Stimulated activated CD4-positive, alpha-beta T cell treated with anti-CD3 and anti-CD28 coated beads, Interleukin-2, amount 100 ng/mL, for 4 hours (primary cell): Measurements from ENCODE around the gene CPPED1.

Source experiments
- DNase-seq: peaks from one replicate; pipeline ENCODE4 v3.0.0-alpha.2; 2020; ENCODE audit warnings: low read depth

The CPPED1 gene

DNA sequence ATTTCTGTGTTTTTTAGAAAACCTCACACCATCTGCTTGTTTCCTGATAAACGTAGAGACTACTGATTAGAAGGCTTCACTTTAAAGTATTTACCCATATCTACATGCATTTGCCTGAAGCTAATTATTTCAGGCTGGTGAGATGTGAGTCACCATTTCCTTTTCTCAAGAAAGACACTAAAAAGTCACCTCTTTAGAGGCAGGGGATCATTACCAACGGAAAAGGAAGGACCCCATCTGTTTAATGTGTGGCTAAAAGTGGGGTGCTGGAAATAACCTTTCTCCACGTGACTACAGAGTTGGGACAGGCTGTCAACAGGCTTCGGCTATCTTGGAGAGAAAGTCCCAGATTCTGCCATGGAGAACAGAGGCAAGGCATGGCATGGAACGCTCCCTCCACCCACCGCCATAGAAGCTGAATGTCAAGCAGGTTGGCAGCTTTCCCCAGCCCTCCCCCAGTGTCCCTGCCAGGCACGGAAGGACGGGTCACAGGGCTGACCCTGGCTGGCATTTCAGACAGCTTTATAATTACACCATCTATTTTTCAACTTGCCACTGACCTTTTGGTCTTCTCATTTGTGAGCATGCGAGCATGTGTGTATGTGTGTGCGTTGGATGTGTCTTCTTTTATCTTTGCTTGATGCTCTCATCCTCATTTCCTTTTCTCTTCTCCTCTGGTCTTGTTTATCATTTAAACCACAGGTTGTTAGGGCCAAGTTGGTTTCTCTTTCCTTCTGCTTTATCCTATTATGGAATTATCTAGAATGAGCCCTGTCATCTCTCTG lies 157.0 kb downstream of the CPPED1 start:
- DNase-seq, result peak; percentile 9

DNA sequence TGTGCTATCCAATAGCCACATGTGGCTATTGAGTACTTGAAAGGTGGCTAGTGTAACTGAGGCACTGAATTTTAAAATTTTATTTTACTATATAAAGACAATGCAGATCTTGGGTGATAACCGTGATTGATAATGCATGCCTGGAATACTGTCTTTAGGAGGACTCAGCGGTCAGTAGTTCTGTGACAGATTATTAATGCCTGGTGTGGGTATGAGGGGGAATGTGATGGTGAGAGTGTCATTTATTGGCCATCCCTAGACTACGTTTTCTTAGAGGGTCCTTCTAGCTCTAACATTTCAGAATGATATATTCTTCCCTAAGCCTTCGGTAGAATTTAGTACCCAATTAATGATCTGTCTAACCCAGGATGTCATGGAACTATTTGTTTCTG lies 157.6 kb downstream of the CPPED1 start:
- DNase-seq, result no peak

GRCh38 chr16:12643034-12643455 lies 160.6 kb downstream of the CPPED1 start:
- DNase-seq, result no peak

DNA sequence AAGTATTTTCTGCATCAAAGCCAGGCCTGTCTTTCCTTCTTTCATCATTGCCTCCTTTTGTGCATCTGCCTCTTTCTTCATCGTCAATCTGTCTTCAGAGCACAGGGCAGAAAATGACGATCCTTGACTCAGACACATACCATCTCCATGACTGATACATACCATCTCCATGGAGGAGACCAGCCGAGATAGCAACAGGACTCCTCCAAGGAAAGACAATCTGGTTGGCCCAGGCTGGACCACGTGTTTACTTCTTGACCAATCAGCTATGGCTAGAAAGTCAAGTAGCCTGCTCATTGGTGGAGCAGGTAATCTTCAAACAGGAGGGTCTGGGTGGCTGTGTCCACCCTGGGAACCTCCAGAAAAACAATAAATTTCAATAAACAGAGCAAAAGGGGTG lies 164.6 kb downstream of the CPPED1 start:
- DNase-seq, result no peak

DNA sequence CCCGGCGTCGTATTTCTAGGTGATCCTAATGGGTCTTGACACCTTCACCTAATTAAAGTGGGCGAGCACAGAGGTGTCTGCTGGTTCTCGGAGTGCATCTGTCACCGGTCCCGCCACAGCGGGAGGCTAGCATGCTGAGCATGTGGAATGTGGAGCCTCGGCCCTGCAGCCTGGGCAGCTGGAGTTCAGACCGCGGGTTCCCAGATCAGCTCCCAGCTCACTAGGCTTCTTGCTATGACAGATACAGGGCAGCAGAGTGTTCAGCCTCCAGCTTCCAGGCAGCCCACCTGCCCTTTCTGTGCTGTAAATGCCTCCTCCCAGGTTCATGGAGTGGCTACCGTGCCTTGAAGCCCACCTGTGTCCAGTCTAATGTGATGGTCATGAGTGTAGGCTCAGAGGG lies 166.7 kb downstream of the CPPED1 start:
- no peak for DNase-seq

- DNase-seq, result no peak
These were observed 174.4 kb downstream of the CPPED1 start for GRCh38 chr16:12629271-12629670.

DNA sequence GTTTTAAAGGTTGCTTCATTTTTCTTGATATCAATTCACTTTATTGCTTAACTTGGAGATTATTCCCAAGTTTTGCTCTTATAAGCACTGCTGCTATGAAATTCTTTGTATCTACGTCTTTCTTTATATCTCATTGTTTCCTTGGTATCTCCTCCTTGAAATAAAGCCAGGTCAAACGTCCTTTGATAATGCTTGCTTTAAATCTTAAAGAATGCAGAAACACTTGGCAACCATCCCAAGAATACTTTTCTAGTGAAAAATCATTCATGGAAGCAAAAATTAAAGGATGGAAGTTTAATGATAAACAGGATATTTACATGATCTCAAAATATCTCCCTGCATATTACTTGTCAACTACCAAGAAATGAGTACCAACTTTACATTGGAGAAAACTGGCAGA lies 175.2 kb downstream of the CPPED1 start:
- DNase-seq, result no peak

GRCh38 chr16:12627394-12627793 lies 176.3 kb downstream of the CPPED1 start:
- no peak for DNase-seq

- DNase-seq, result no peak
These were observed 177.3 kb downstream of the CPPED1 start for GRCh38 chr16:12626411-12626810.

- DNase-seq, result no peak
These were observed 178.0 kb downstream of the CPPED1 start for GRCh38 chr16:12625716-12626115.

DNA sequence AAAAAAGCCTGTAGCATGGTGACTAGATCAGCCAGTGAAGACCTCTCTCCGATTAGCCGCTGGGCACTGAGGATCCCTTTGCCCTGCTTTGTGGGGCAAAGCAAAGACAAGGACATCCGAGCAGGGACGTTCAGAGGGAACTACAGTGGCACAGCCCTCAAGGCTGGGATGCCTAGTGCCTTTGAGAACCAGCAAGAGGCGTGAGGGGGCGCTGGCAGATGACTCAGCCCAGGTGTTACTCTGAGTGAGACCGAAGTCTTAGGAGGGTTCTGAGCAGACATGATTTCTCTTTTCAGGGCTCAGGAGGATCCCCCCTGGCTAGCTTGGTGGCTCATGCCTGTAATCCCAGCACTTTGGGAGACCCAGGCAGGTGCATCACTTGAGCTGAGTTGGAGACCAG lies 178.6 kb downstream of the CPPED1 start:
- DNase-seq, result no peak

DNA sequence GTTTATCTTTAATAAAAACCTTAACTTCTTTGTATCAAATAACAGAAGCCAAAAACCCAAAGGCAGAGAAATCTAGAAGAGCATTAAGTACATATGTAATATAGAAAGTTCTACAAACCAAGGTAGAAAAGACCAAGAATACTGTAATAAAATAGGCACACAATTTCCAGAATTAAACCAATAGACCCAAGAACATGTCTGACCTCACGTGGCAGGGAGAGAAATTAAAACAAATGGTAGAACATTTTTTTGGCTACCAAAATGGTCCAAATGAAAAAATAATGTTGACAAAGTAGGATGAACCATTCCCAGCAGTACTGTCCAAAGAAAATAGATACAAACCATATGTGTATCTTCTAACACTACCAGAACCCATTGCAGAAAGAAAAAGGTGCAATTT lies 183.5 kb downstream of the CPPED1 start:
- no peak for DNase-seq

- no peak for DNase-seq
These were observed 185.2 kb downstream of the CPPED1 start for GRCh38 chr16:12618515-12618914.

DNA sequence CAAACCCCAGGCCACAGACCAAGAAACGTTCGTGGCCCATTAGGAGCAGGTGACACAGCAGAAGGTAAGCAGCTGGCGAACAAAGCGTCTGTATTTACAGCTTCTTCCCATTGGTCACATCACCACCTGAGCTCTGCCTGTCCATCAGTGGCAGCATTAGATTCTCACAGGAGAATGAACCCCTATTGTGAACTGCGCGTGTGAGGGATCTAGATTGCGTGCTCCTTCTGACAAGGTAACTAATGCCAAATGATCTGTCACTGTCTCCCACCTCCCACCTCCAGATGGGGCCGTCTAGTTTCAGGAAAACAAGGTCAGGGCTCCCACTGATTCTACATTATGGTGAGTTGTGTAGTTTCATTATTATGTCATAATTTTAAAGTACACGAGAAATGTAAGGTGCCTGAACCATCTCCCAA lies 186.3 kb downstream of the CPPED1 start:
- DNase-seq, result no peak

DNA sequence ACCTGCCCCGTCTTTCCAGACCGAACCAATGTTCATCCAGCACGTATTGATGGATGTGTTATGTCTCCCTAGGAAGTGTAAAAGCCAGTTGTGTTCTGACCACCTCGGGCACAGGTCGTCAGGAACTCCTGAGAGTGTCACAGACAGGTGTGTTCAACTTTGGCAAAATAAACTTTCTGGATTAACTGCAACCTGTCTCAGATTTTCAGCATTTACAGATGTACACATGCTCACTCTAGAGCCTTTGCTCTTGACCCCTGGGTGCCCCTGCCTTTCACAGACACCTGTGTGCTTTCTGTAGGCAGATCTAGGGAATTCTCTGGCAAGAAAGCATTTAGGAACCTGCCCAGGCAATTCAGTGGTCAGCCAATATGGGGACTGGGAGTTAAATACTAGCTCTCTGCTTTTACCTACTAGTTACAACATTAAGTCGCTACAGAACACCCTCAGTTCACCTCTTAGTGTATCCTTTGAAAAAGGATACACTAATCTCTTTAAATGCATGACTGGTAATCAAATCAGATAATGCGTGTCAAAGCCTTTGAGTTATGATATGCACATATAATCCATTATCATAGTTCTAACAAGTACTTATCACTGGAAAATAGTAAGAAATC lies 188.9 kb downstream of the CPPED1 start:
- DNase-seq, result no peak

GRCh38 chr16:12613992-12614661 lies 189.6 kb downstream of the CPPED1 start:
- no peak for DNase-seq

DNA sequence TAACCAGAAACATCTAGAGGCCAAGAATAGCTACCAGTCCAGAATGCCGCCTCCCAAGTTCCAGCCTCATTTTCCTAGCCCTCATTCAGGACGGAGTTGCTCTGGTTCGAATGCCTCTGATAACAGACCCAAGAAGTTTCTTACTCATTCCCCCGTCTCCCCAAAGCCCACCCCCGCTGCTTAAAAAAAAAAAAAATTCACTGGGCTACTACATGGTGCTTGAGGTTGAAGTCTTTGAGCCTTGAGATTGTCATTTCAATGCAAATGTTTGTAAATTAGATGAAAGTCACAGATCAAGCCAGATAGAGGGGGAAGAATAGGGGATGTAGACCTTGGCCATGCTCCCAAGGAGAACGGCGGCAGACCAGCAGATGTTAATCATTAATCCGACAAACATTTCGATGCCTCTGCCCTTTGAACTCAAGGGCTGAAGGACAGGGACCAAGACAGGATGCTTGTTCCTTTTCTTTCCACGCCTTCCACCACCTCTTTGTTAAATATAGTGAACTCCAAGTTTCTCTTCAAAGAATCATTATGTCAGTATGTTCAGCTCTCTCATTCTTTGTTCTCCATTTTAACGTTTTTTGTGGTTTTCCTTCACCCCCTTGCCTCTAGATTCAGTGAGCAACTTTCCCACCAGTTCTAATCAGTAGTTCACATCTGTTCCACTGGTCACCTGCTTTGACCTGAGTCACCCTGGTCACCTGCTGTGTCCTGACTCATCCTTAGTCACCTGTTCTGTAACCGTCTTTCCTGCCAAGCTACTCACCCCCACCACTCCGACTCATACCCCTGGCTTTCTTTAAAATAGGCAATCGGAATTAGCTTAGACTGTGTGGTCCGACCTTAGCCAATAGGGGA lies 190.3 kb downstream of the CPPED1 start:
- peak; percentile 39 for DNase-seq

DNA sequence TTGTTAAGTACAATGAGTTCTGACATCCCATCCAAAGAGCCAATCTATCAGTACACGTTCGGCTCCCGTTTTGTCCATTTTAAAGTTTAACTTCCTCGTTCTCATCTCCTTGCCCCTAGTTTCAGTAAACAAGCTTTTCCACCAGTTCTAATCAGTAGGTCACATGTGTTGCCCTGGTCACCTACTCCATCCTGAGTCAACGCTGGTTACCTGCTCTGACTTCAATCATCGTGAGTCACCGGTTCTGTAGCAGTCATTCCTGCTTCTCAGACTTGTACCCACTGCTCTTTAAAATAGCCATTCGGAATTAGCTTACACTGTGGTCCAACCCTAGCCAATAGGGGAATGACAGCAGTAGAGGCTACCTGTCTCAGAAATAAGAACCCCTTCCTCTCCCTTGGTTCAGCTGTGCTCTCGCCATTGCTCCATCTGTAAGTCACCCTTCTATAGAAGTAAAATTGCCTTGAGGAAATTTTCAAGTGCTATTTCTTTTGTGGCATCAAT lies 191.0 kb downstream of the CPPED1 start:
- DNase-seq, result no peak

- no peak for DNase-seq
These were observed 191.6 kb downstream of the CPPED1 start for GRCh38 chr16:12611916-12612597.

DNA sequence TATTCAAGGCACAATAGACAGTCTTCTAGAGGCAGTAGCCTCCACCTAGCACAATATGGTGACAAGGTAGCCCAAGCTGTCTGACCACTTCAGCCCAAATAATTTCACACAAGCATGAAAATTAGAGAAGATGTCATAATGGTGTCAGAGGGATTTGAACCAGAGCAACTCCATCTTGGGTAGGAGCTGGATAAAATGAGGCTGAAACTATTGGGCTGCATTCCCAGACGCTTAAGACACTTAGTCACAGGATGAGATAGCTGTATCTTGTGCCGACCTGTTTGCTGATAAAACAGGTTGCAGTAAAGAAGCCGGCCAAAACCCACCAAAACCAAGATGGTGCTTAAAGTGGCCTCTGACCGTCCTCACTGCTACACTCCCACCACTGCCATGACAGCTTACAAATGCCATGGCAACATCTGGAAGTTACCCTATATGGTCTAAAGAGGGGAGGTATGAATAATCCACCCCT lies 192.6 kb downstream of the CPPED1 start:
- DNase-seq, result no peak

DNA sequence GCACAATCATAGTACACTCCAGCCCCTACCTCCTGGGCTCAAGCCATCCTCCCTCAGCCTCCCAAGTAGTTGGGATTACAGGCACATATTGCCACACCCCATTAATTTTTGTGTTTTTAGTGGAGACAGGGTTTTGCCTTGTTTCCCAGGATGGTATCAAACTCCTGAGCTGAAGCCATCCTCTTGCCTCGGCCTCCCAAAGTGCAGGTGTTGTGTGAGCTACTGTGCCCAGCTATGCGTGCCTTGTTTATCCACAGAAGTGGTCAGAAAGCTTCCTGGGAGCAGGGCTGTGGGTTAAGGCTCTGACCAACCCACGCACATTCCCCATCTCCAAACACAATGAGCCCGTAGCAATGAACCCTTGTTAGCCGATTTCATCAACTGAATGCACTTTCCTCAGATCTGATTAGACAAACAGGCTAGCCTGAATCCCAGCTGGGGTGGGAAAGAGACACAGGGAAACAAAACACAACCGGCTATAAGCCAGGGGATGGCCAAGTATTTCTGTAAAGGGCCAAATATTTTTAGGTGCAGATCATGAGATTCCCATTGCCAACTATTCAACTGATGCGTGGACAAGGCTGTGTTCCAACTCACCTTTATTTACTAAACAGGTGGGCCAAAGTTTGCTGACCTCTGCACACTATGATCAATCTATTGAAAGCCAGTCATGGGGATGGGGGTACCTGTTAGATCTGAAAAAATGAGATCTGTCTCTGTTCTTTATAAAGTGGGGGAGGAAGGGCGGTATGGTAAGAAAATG lies 193.6 kb downstream of the CPPED1 start:
- no peak for DNase-seq
